Thoracic aorta (tissue), 2 donors: ENCODE data around the gene EXD3. TPM values are rescaled to one million over a fixed set of nuclear protein-coding genes. Genes with fewer than 3 reads are reported as not detected.

Experiments
- ATAC-seq: fragments of 150-250 bp; one replicate; pipeline ENCODE4 v1.8.0; 2017; ENCODE audit warnings: low read depth; ENCODE audit not compliant: insufficient number of reproducible peaks, low FRiP score
- DNase-seq: peaks from one replicate; pipeline ENCODE4 v3.0.0-alpha.2; 2020; ENCODE audit warnings: low spot score
- H3K27ac ChIP-seq, 2 donors: fragments of 200-600 bp; sonication (generic); 1 replicate in 1 of 2; 2 replicates in 1 of 2; pipeline ENCODE4 v1.5.1; 2016; ENCODE audit warnings: mild to moderate bottlenecking in 2 of 2, moderate library complexity in 2 of 2
- H3K27me3 ChIP-seq: fragments of 200-600 bp; sonication (generic); replicated peaks from 2 replicates; pipeline ENCODE4 v1.6.0; 2016; ENCODE audit warnings: mild to moderate bottlenecking; ENCODE audit not compliant: insufficient read depth
- H3K36me3 ChIP-seq: fragments of 200-600 bp; sonication (generic); one replicate; pipeline ENCODE4 v1.5.1; 2016
- H3K4me1 ChIP-seq, 2 donors: fragments of 200-600 bp; sonication (generic); 1 replicate in 1 of 2; 2 replicates in 1 of 2; pipeline versions ENCODE4 v1.5.1 to v1.6.0; 2016; ENCODE audit warnings: low read depth in 2 of 2, mild to moderate bottlenecking in 1 of 2; ENCODE audit not compliant: control insufficient read depth in 1 of 2
- H3K4me3 ChIP-seq: fragments of 200-600 bp; sonication (generic); 2 replicates; pipeline ENCODE4 v1.5.1; 2016; ENCODE audit warnings: mild to moderate bottlenecking
- H3K9me3 ChIP-seq: fragments of 200-600 bp; sonication (generic); 2 replicates; pipeline ENCODE4 v1.5.1; 2016
- CTCF ChIP-seq: fragments of 200-600 bp; sonication (generic); IDR thresholded peaks from one replicate; pipeline ENCODE4 v1.5.1; 2019; ENCODE audit warnings: antibody characterized with exemption
- total RNA-seq, 2 donors: library from RNA; depleted of rRNA; stranded (reverse); fragments of >200 nt; gene quantifications; one replicate each; pipeline versions ENCODE4 v1.1.0 to v1.2.3, GENCODE V29; 2016

EXD3 gene
- total RNA-seq, 2 donors from 2014 or later = 22.7 to 29.4 TPM

DNA sequence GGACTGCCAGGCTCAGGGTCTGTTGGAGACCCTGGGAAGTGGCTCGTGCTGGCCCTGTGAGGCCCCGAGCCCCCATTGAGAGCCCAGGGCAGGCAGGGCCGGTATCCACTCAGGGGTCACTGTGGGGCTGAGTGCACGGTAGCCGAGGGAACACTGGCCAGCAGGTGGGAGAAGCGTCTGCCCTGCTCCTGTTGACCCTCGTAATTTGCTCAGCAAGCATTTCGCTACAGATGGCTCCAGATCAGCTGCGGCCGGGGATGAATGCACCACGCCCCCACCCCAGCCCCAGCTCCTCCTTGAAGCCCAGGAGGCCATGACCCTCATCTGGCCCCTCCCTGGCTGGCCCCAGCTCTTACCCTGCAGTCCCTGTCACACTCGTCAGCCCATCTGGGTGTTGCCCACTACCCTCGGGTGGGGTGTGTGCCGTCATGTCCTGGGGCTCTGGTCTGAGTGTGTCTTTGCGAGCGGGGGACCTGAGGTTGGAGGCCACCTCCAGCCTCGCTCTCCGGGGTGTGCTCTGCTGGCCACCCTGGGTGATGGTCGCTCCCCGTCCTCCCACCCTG is 114.8 kb downstream of the EXD3 start:
- Histone ChIP-seq H3K27ac (no peak overlapping the region), H3K27me3 (no peaks in the 10 kb centered on the region), H3K9me3 (no peaks in the 10 kb centered on the region), H3K4me1 (peaks cover 18 to 22% of the 10 kb centered on the region in 2 donors), H3K36me3 (no peaks in the 10 kb centered on the region), H3K4me3 (no peak overlapping the region)
- DNase-seq (no peak), ATAC-seq (no peak)
- TF ChIP-seq CTCF = no peak

GRCh38 chr9:137307255-137308056 is 115.5 kb downstream of the EXD3 start:
- DNase-seq = no peak
- TF ChIP-seq CTCF = no peak
- H3K9me3 ChIP-seq = no peaks in the 10 kb centered on the region
- H3K36me3 ChIP-seq = no peaks in the 10 kb centered on the region
- no peaks in the 10 kb centered on the region for H3K27me3 ChIP-seq
- ATAC-seq = no peak
- H3K27ac ChIP-seq = no peak overlapping the region
- H3K4me1 ChIP-seq = peaks cover 18 to 28% of the 10 kb centered on the region in 2 donors
- H3K4me3 ChIP-seq = no peak overlapping the region

GRCh38 chr9:137306850-137307254 is 116.1 kb downstream of the EXD3 start:
- no peak overlapping the region for H3K4me3 ChIP-seq
- H3K36me3 ChIP-seq = no peaks in the 10 kb centered on the region
- no peak overlapping the region for H3K27ac ChIP-seq
- DNase-seq (no peak), ATAC-seq (no peak)
- no peaks in the 10 kb centered on the region for H3K9me3 ChIP-seq
- H3K27me3 ChIP-seq = no peaks in the 10 kb centered on the region
- peaks cover 18 to 28% of the 10 kb centered on the region in 2 donors for H3K4me1 ChIP-seq
- no peak for TF ChIP-seq CTCF

GRCh38 chr9:137306066-137306849 is 116.7 kb downstream of the EXD3 start:
- Histone ChIP-seq H3K27me3 (no peaks in the 10 kb centered on the region), H3K4me1 (peaks cover 22 to 32% of the 10 kb centered on the region in 2 donors), H3K4me3 (no peak overlapping the region), H3K36me3 (no peaks in the 10 kb centered on the region), H3K27ac (no peak overlapping the region), H3K9me3 (no peaks in the 10 kb centered on the region)
- ATAC-seq (no peak), DNase-seq (no peak)
- no peak for TF ChIP-seq CTCF

- Histone ChIP-seq H3K9me3 (no peaks in the 10 kb centered on the region), H3K27me3 (no peaks in the 10 kb centered on the region), H3K4me3 (peak overlapping the region; percentile 68), H3K4me1 (peaks cover 25 to 36% of the 10 kb centered on the region in 2 donors), H3K27ac (no peak overlapping the region), H3K36me3 (no peaks in the 10 kb centered on the region)
- no peak for DNase-seq
- no peak for ATAC-seq
- TF ChIP-seq CTCF = no peak
Observed at GRCh38 chr9:137305798-137306065, 117.2 kb downstream of the EXD3 start.
